Stimulated activated CD4-positive, alpha-beta T cell treated with anti-CD3 and anti-CD28 coated beads, Interleukin-1b, Interleukin-23, amount 100 ng/mL, for 24 hours (primary cell): Measurements from ENCODE around the gene CYP11A1.

Experiments
- DNase-seq, 4 experiments: peaks; one replicate each; pipeline ENCODE4 v3.0.0-alpha.2; 2020; ENCODE audit warnings: low read depth in 4 of 4, low spot score in 1 of 4

Gene CYP11A1

GRCh38 chr15:74350295-74351275 is 16.9 kb downstream of the CYP11A1 start:
- DNase-seq = no peak

GRCh38 chr15:74349241-74349778 is 18.1 kb downstream of the CYP11A1 start:
- DNase-seq = no peak

- DNase-seq = no peak
These were observed 19.6 kb downstream of the CYP11A1 start for GRCh38 chr15:74347757-74348250.

- no peak for DNase-seq
These were observed 22.4 kb downstream of the CYP11A1 start for GRCh38 chr15:74345051-74345450.

- no peak for DNase-seq
These were observed 23.7 kb downstream of the CYP11A1 start for GRCh38 chr15:74343797-74344127.

- no peak for DNase-seq
These were observed 24.2 kb downstream of the CYP11A1 start for GRCh38 chr15:74343127-74343796.

GRCh38 chr15:74340150-74340549 is 27.3 kb downstream of the CYP11A1 start:
- no peak for DNase-seq

- no peak for DNase-seq
These were observed 28.1 kb downstream of the CYP11A1 start for GRCh38 chr15:74339371-74339770.

GRCh38 chr15:74338676-74339075 is 28.8 kb downstream of the CYP11A1 start:
- no peak for DNase-seq

- no peak for DNase-seq
These were observed 29.7 kb downstream of the CYP11A1 start for GRCh38 chr15:74337607-74338211.

GRCh38 chr15:74337146-74337545 is 30.3 kb downstream of the CYP11A1 start:
- no peak for DNase-seq

- DNase-seq = no peak
These were observed 31.1 kb downstream of the CYP11A1 start for GRCh38 chr15:74336061-74337005.

- no peak for DNase-seq
These were observed 32.0 kb downstream of the CYP11A1 start for GRCh38 chr15:74335396-74335795.

GRCh38 chr15:74334127-74334526 is 33.3 kb downstream of the CYP11A1 start:
- DNase-seq = no peak

GRCh38 chr15:74333662-74334061 is 33.8 kb downstream of the CYP11A1 start:
- no peak for DNase-seq

- DNase-seq = no peak
These were observed 34.4 kb downstream of the CYP11A1 start for GRCh38 chr15:74333093-74333492.

GRCh38 chr15:74332611-74333010 is 34.8 kb downstream of the CYP11A1 start:
- no peak for DNase-seq

- DNase-seq = no peak
These were observed 35.4 kb downstream of the CYP11A1 start for GRCh38 chr15:74332011-74332410.

- DNase-seq = no peak
These were observed 36.5 kb downstream of the CYP11A1 start for GRCh38 chr15:74330861-74331408.
